Gastrocnemius medialis (tissue), 4 donors: Measurements from ENCODE around the gene DDX49.
A peak's percentile ranks its signal among the peaks of the same experiment; 100 is the strongest.

Source experiments
- POLR2A ChIP-seq, 2 donors: fragments of 450-650 bp; IDR thresholded peaks; one replicate each; pipeline ENCODE4 v1.6.1; 2017; ENCODE audit warnings: antibody characterized with exemption in 2 of 2, mild to moderate bottlenecking in 2 of 2, moderate library complexity in 2 of 2
- TF ChIP-seq, protein P1 (sequence below), 5 experiments: fragments of 450-650 bp in 3 of 5; fragments of 200-600 bp in 2 of 5; sonication (generic) in 2 of 5; IDR thresholded peaks in 4 of 5; conservative IDR thresholded peaks in 1 of 5; 1 replicate in 4 of 5; 2 replicates in 1 of 5; pipeline ENCODE4 v1.5.1; 2016 to 2019; ENCODE audit warnings: antibody characterized with exemption in 5 of 5, mild to moderate bottlenecking in 3 of 5, moderate library complexity in 3 of 5

DNA sequence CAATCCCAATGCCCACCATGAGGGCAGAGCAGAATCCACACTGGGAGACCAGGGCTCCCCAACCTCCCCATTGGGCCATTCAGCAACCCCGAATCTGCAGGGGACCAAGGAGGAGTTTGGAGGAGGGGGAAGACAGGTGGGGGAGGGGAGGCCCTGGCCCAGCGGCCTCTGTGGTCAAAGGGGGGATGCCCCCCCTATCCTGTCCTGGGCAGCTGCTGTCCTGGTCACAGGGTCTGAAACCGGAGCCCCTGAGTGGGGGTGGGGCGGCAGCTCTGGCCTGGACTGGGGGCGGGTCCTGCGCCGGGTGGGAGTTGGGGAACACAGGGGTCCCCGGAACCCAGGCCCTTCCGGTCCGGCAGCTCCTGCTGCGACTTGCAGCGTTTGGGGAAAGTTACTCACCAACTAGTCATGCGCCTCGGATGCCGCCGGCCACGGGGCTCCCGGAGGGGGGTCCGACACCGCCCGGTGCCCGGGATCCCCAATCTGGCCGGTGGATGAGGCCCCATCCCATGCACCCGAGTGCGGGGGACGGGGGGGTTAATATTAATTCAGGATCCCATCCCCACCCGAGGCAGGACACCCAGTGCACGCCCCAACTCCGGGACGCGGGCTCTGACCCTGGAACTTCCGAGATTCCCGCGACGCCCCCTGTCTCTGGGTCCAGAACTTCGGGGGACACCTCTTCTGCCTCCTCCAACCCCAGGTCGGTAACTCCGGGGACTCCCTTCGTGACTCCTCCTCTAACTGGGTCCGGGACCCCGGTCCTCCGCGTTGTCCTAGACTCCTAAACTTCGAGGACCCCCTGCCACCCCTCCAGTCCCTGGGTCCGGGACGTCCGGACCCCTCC lies 20.6 kb downstream of the DDX49 start:
- peak; percentile 58 to 72 for TF ChIP-seq POLR2A (IDR thresholded peaks at IDR 0.05)
- TF ChIP-seq, protein P1, sequence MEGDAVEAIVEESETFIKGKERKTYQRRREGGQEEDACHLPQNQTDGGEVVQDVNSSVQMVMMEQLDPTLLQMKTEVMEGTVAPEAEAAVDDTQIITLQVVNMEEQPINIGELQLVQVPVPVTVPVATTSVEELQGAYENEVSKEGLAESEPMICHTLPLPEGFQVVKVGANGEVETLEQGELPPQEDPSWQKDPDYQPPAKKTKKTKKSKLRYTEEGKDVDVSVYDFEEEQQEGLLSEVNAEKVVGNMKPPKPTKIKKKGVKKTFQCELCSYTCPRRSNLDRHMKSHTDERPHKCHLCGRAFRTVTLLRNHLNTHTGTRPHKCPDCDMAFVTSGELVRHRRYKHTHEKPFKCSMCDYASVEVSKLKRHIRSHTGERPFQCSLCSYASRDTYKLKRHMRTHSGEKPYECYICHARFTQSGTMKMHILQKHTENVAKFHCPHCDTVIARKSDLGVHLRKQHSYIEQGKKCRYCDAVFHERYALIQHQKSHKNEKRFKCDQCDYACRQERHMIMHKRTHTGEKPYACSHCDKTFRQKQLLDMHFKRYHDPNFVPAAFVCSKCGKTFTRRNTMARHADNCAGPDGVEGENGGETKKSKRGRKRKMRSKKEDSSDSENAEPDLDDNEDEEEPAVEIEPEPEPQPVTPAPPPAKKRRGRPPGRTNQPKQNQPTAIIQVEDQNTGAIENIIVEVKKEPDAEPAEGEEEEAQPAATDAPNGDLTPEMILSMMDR (IDR thresholded peaks at IDR 0.05 in 4 of 5, conservative IDR thresholded peaks at IDR 0.05 in 1 of 5) = no peak
